Mesenchymal stem cell (in vitro differentiated cells and primary cell): ENCODE measurements around the gene FLOT1.
A peak's percentile ranks its signal among the peaks of the same experiment; 100 is the strongest.

Source experiments
- DNase-seq: peaks from one replicate; pipeline ENCODE4 v3.0.0-alpha.2; 2013
- H2AFZ ChIP-seq: one replicate; pipeline ENCODE4 v1.6.1; 2013; ENCODE audit warnings: low read depth, mild to moderate bottlenecking, control low read depth, inconsistent platforms, low read length, moderate library complexity
- H2AK5ac ChIP-seq: 2 replicates; pipeline ENCODE4 v1.6.1; 2013; ENCODE audit warnings: low read length, moderate library complexity, mild to moderate bottlenecking, inconsistent platforms; ENCODE audit not compliant: severe bottlenecking
- H2BK120ac ChIP-seq: one replicate; pipeline ENCODE4 v1.6.1; 2013; ENCODE audit warnings: low read depth, mild to moderate bottlenecking, inconsistent platforms, low read length, moderate library complexity
- H2BK12ac ChIP-seq, 2 experiments: one replicate each; pipeline ENCODE4 v1.6.1; 2013; ENCODE audit warnings: inconsistent platforms in 2 of 2, low read length in 2 of 2, mild to moderate bottlenecking in 2 of 2, moderate library complexity in 2 of 2, control low read depth in 1 of 2
- H2BK15ac ChIP-seq: one replicate; pipeline ENCODE4 v1.6.1; 2013; ENCODE audit warnings: mild to moderate bottlenecking, low read depth, inconsistent platforms; ENCODE audit not compliant: poor library complexity, severe bottlenecking
- H2BK5ac ChIP-seq: 2 replicates; pipeline ENCODE4 v1.6.1; 2013; ENCODE audit warnings: low read depth, mild to moderate bottlenecking, low read length, control low read depth, inconsistent platforms; ENCODE audit not compliant: poor library complexity, severe bottlenecking
- H3K14ac ChIP-seq, 2 experiments: one replicate each; pipeline ENCODE4 v1.6.1; 2013; ENCODE audit warnings: inconsistent platforms in 2 of 2, low read length in 2 of 2, control low read depth in 1 of 2, mild to moderate bottlenecking in 1 of 2, moderate library complexity in 1 of 2
- H3K18ac ChIP-seq, 2 experiments: one replicate each; pipeline ENCODE4 v1.6.1; 2013; ENCODE audit warnings: inconsistent platforms in 2 of 2, low read length in 2 of 2, control low read depth in 1 of 2, low read depth in 1 of 2, mild to moderate bottlenecking in 1 of 2
- H3K23ac ChIP-seq, 2 experiments: one replicate each; pipeline ENCODE4 v1.6.1; 2013; ENCODE audit warnings: inconsistent platforms in 2 of 2, low read length in 2 of 2, mild to moderate bottlenecking in 2 of 2, moderate library complexity in 2 of 2, control low read depth in 1 of 2
- H3K27ac ChIP-seq: 2 replicates; pipeline ENCODE4 v1.5.1; 2013; ENCODE audit warnings: mild to moderate bottlenecking, moderate library complexity, low read length, control low read depth, inconsistent platforms; ENCODE audit not compliant: poor library complexity, severe bottlenecking
- H3K27me3 ChIP-seq, 2 experiments: 2 replicates each; pipeline versions ENCODE4 v1.6.1 to v1.7.0; 2013; ENCODE audit warnings: low read length in 2 of 2, mild to moderate bottlenecking in 2 of 2, moderate library complexity in 2 of 2, control low read depth in 1 of 2, inconsistent platforms in 1 of 2; ENCODE audit not compliant: control insufficient read depth in 1 of 2, insufficient read depth in 1 of 2
- H3K36me3 ChIP-seq, 2 experiments: 2 replicates each; pipeline versions ENCODE4 v1.6.1 to v1.7.0; 2013; ENCODE audit warnings: low read length in 2 of 2, control low read depth in 1 of 2, inconsistent platforms in 1 of 2, low read depth in 1 of 2, mild to moderate bottlenecking in 1 of 2; ENCODE audit not compliant: insufficient read depth in 2 of 2, control insufficient read depth in 1 of 2
- H3K4ac ChIP-seq, 2 experiments: one replicate each; pipeline ENCODE4 v1.6.1; 2013; ENCODE audit warnings: inconsistent platforms in 2 of 2, low read length in 2 of 2, mild to moderate bottlenecking in 2 of 2, moderate library complexity in 2 of 2, control low read depth in 1 of 2, low read depth in 1 of 2
- H3K4me1 ChIP-seq: 2 replicates; pipeline ENCODE4 v1.6.1; 2013; ENCODE audit warnings: low read depth, low read length, control low read depth; ENCODE audit not compliant: control insufficient read depth, insufficient read depth
- H3K4me2 ChIP-seq: 2 replicates; pipeline ENCODE4 v1.6.1; 2013; ENCODE audit warnings: low read length, mild to moderate bottlenecking, inconsistent platforms; ENCODE audit not compliant: poor library complexity, severe bottlenecking
- H3K4me3 ChIP-seq, 2 experiments: 2 replicates each; pipeline versions ENCODE4 v1.5.1 to v1.7.0; 2013; ENCODE audit warnings: low read length in 2 of 2, mild to moderate bottlenecking in 2 of 2, control low read depth in 1 of 2, low read depth in 1 of 2; ENCODE audit not compliant: insufficient read depth in 1 of 2
- H3K79me1 ChIP-seq: replicated peaks from 2 replicates; pipeline ENCODE4 v1.6.1; 2013; ENCODE audit warnings: mild to moderate bottlenecking, control low read depth, low read length, inconsistent platforms; ENCODE audit not compliant: poor library complexity, severe bottlenecking
- H3K9ac ChIP-seq: 2 replicates; pipeline ENCODE4 v1.7.0; 2013; ENCODE audit warnings: mild to moderate bottlenecking, low read length, moderate library complexity
- H3K9me3 ChIP-seq: 2 replicates; pipeline ENCODE4 v1.7.0; 2013; ENCODE audit warnings: mild to moderate bottlenecking, low read length; ENCODE audit not compliant: control insufficient read depth
- H4K8ac ChIP-seq: one replicate; pipeline ENCODE4 v1.6.1; 2013; ENCODE audit warnings: inconsistent platforms, mild to moderate bottlenecking, low read length, moderate library complexity
- H4K91ac ChIP-seq: one replicate; pipeline ENCODE4 v1.6.1; 2013; ENCODE audit warnings: mild to moderate bottlenecking, low read length, inconsistent platforms
- WGBS: methylation state at CpG from one replicate; pipeline ENCODE4 v1.1.7; 2013; ENCODE audit warnings: mixed read lengths; 5-methylcytosine and 5-hydroxymethylcytosine counted together

FLOT1 gene

DNA sequence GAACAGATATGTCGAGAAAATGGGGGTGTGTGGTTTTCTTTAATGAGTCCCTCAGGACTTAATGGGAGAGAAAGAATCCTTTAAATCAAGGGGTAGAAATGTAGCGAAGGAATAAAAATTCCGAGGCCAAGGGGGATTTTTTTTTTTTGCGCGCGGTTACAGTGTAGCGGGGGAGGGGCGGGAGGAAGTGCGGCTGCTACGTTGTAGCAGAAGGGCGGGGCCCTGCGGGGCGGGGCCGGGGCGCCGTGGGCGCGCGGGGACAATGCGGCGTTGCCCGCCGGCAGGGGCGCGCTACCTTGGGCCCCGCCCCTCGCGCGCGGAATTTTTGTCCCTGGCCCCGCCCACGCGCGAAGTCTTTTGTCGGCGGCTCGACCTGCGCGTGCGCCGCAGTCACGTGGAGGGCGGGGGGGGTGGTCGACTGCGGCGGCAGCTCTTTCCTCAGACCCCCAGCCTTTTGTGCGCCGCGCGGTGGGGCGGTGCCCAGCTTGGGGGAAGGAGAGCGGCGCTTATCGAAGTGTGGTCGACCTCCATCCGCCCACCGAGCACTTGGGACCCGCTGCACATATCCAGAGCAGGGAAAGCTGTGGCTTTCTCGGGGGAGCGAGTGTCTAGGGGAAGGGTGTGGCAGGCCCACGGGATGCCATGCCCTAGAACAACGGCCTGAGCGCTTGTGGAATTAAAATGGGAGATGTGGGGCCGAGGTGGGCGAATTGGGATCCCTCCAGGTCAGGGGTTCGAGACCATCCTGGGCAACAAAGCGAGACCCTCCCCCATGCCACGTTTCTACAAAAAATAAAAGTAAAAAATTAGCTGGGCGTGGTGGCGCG is 21.1 kb downstream of the FLOT1 start:
- H2BK120ac ChIP-seq: peak overlapping the region; percentile 12
- H2BK15ac ChIP-seq: no peak overlapping the region
- no peaks in the 10 kb centered on the region for H3K27me3 ChIP-seq
- H3K9me3 ChIP-seq: no peaks in the 10 kb centered on the region
- peaks cover 16% of the 10 kb centered on the region for H3K4me1 ChIP-seq
- H3K4me2 ChIP-seq: peak overlapping the region; percentile 67
- no peak overlapping the region for H2AFZ ChIP-seq
- H4K91ac ChIP-seq: peak overlapping the region; percentile 43
- H3K9ac ChIP-seq: peak overlapping the region; percentile 99
- H4K8ac ChIP-seq: peak overlapping the region; percentile 43
- peaks cover 33 to 39% of the 10 kb centered on the region in 2 experiments for H3K36me3 ChIP-seq
- H3K79me1 ChIP-seq: peaks cover 3% of the 10 kb centered on the region
- peak overlapping the region in 1 of 2 experiments; percentile 23 for H2BK12ac ChIP-seq
- H3K4me3 ChIP-seq: peak overlapping the region; percentile 84 to 93
- H3K27ac ChIP-seq: peak overlapping the region; percentile 97
- peak overlapping the region; percentile 84 for H2AK5ac ChIP-seq
- H3K14ac ChIP-seq: peak overlapping the region in 1 of 2 experiments; percentile 94
- H3K23ac ChIP-seq: peak overlapping the region in 1 of 2 experiments; percentile 94
- H2BK5ac ChIP-seq: peak overlapping the region; percentile 76
- H3K4ac ChIP-seq: peak overlapping the region in 1 of 2 experiments; percentile 98
- WGBS: under 1% methylated on average over 59 of the region's 71 CpGs
- DNase-seq: peak; percentile 90
- H3K18ac ChIP-seq: peak overlapping the region; percentile 84 to 95

DNA sequence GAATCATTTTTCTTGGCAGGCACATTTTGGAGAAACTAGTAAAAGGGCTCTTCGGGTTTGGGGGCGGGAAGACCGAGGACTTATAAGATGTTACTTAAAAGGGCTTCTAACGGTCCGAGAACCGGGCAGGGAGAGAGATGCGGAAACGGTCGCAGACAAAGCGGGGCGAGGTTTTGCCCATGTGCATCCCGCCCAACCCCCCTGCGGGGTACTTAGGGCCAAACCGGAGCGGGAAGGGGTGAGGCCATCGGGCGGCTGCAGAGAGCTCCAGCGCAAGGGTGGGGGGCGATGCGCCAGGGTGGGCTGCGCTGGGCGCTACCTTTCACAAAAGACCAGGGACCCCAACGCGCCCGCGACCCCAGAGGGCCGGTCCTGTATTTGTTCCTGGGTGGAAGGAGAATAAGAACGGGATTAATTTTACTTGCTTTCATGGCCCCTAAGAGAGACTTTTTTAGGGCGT is 21.7 kb downstream of the FLOT1 start:
- H2BK120ac ChIP-seq: peak overlapping the region; percentile 12
- H3K14ac ChIP-seq: peak overlapping the region in 1 of 2 experiments; percentile 42
- peak overlapping the region; percentile 26 for H3K4me2 ChIP-seq
- H2AK5ac ChIP-seq: peak overlapping the region; percentile 84
- H3K27me3 ChIP-seq: no peaks in the 10 kb centered on the region
- peak overlapping the region in 1 of 2 experiments; percentile 94 for H3K23ac ChIP-seq
- H2BK12ac ChIP-seq: no peak overlapping the region
- H4K8ac ChIP-seq: no peak overlapping the region
- H3K27ac ChIP-seq: peak overlapping the region; percentile 94
- H2BK5ac ChIP-seq: peak overlapping the region; percentile 80
- H3K4me1 ChIP-seq: peaks cover 16% of the 10 kb centered on the region
- H2BK15ac ChIP-seq: no peak overlapping the region
- DNase-seq: peak; percentile 52
- H3K4me3 ChIP-seq: peak overlapping the region; percentile 69 to 93
- H3K9me3 ChIP-seq: no peaks in the 10 kb centered on the region
- H3K9ac ChIP-seq: peak overlapping the region; percentile 99
- H2AFZ ChIP-seq: no peak overlapping the region
- H3K79me1 ChIP-seq: peaks cover 6% of the 10 kb centered on the region
- H4K91ac ChIP-seq: peak overlapping the region; percentile 10
- H3K36me3 ChIP-seq: peaks cover 29 to 36% of the 10 kb centered on the region in 2 experiments
- H3K4ac ChIP-seq: peak overlapping the region in 1 of 2 experiments; percentile 95
- peak overlapping the region; percentile 37 to 92 for H3K18ac ChIP-seq
- WGBS: under 1% methylated on average over 29 of the region's 29 CpGs

DNA sequence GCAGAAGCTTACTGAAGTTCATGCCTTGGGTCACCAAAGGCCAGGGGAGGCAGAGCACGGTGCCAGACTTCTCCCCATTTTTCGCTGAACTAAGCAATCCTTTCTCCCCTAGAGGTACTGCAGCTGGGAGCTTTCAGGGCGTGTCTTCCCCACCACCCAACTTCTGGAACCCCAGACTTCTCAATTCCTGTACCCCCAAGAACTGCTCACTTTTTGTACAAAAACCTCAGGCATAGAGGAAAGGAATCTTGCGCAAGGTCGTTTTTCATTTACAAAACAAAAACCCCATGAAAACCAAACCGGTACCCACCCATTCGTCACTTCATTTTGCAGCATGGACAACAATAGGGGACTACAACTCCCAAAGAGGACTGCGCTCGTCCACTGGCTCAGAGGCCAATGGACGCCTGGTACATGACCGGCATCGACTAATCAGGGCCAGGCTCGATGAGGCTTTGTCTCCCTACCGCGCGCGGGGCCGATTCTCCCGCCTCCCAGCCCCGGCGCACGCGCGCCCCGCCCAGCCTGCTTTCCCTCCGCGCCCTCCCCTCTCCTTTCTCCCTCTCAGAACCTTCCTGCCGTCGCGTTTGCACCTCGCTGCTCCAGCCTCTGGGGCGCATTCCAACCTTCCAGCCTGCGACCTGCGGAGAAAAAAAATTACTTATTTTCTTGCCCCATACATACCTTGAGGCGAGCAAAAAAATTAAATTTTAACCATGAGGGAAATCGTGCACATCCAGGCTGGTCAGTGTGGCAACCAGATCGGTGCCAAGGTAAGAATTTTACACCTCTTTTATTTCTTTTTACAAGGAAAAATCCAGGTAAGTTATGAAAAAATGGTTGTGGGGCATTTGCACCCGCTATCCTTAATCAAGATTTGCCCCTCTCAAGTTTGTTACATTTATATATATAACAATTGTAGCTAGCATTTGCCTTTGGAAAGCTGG is 22.4 kb downstream of the FLOT1 start, which contains the start of gene TUBB:
TUBB (plus strand) TSS at position 562 of the 947 bp plus-strand sequence; CDS start at position 717, 155 bp downstream.
- Histone ChIP-seq H3K4me2 (peak within 1 kb of the TSS; percentile 54), H3K27ac (peak within 1 kb of the TSS; percentile 96), H2BK120ac (peak within 1 kb of the TSS; percentile 12), H3K18ac (peak within 1 kb of the TSS; percentile 80 to 92), H3K27me3 (no peaks in the 10 kb centered on the region), H3K79me1 (peaks cover 6% of the 10 kb centered on the region), H3K4me1 (peaks cover 14% of the 10 kb centered on the region), H2BK15ac (no peak within 1 kb of the TSS), H2BK5ac (peak within 1 kb of the TSS; percentile 80), H4K8ac (peak within 1 kb of the TSS; percentile 47), H3K4me3 (peak within 1 kb of the TSS; percentile 69 to 93), H2AK5ac (peak within 1 kb of the TSS; percentile 84), H3K9ac (peak within 1 kb of the TSS; percentile 99), H2AFZ (no peak within 1 kb of the TSS), H4K91ac (peak within 1 kb of the TSS; percentile 19), H2BK12ac (peak within 1 kb of the TSS in 1 of 2 experiments; percentile 66), H3K4ac (peak within 1 kb of the TSS; percentile 79 to 95), H3K9me3 (no peaks in the 10 kb centered on the region), H3K23ac (peak within 1 kb of the TSS in 1 of 2 experiments; percentile 94), H3K36me3 (peaks cover 27 to 31% of the 10 kb centered on the region in 2 experiments), H3K14ac (peak within 1 kb of the TSS in 1 of 2 experiments; percentile 42)
- WGBS: under 1% methylated on average over 37 of the region's 38 CpGs
- peak; percentile 99 for DNase-seq
